HUES64 (cell line): Measurements from ENCODE around the gene FXYD2.
"Not testable (repeated sequence)": the region's sequence is repeated elsewhere in the genome, so short reads cannot be mapped to it uniquely, and the experiment has no call there.

Experiments
- H3K27ac ChIP-seq: 2 replicates; pipeline ENCODE4 v1.7.0; 2013; ENCODE audit warnings: low read depth, low read length, inconsistent platforms
- H3K27me3 ChIP-seq: 2 replicates; pipeline ENCODE4 v1.6.1; 2013; ENCODE audit warnings: mild to moderate bottlenecking, low read length; ENCODE audit not compliant: insufficient read depth
- H3K36me3 ChIP-seq: 2 replicates; pipeline ENCODE4 v1.6.1; 2013; ENCODE audit warnings: mild to moderate bottlenecking, low read length; ENCODE audit not compliant: insufficient read depth
- H3K4me1 ChIP-seq: 2 replicates; pipeline ENCODE4 v1.6.1; 2013; ENCODE audit warnings: mild to moderate bottlenecking, low read length, moderate library complexity; ENCODE audit not compliant: insufficient read depth
- H3K4me3 ChIP-seq: 2 replicates; pipeline ENCODE4 v1.5.1; 2013; ENCODE audit warnings: mild to moderate bottlenecking, low read length, moderate library complexity
- H3K9ac ChIP-seq: 2 replicates; pipeline ENCODE4 v1.6.1; 2013; ENCODE audit warnings: mild to moderate bottlenecking, low read depth, low read length
- H3K9me3 ChIP-seq: 2 replicates; pipeline ENCODE4 v1.6.1; 2013; ENCODE audit warnings: low read depth, low read length; ENCODE audit not compliant: insufficient read depth
- WGBS: fragments of 150-250, 120-280 bp; methylation state at CpG from one replicate; pipeline ENCODE4 v1.1.7; 2013; ENCODE audit warnings: missing lambda C conversion rate; 5-methylcytosine and 5-hydroxymethylcytosine counted together

FXYD2 gene

GRCh38 chr11:117866526-117866925, 42.0 kb upstream of the FXYD2 start:
- Histone ChIP-seq H3K27me3 (no peaks in the 10 kb centered on the region), H3K27ac (no peak overlapping the region), H3K9ac (no peak overlapping the region), H3K9me3 (no peaks in the 10 kb centered on the region), H3K36me3 (no peaks in the 10 kb centered on the region), H3K4me1 (peaks cover 34% of the 10 kb centered on the region), H3K4me3 (no peak overlapping the region)
- 99% methylated on average over 5 of the region's 5 CpGs for WGBS

- 94% methylated on average over 13 of the region's 13 CpGs for WGBS
- not testable (repeated sequence) for H3K4me3 ChIP-seq, H3K9ac ChIP-seq, H3K9me3 ChIP-seq, H3K36me3 ChIP-seq, H3K27me3 ChIP-seq, H3K27ac ChIP-seq
- peaks cover 38% of the 10 kb centered on the region for H3K4me1 ChIP-seq
These were observed 41.0 kb upstream of the FXYD2 start for GRCh38 chr11:117865546-117865945.

- H3K27me3 ChIP-seq = no peaks in the 10 kb centered on the region
- no peak overlapping the region for H3K4me3 ChIP-seq
- WGBS = 91% methylated on average over 1 of the region's 1 CpG
- H3K9ac ChIP-seq = no peak overlapping the region
- H3K9me3 ChIP-seq = no peaks in the 10 kb centered on the region
- peaks cover 16% of the 10 kb centered on the region for H3K4me1 ChIP-seq
- no peaks in the 10 kb centered on the region for H3K36me3 ChIP-seq
- H3K27ac ChIP-seq = no peak overlapping the region
These were observed 38.8 kb upstream of the FXYD2 start for GRCh38 chr11:117863383-117863782.

GRCh38 chr11:117862753-117863152, 38.2 kb upstream of the FXYD2 start:
- no peak overlapping the region for H3K9ac ChIP-seq
- H3K27me3 ChIP-seq = no peaks in the 10 kb centered on the region
- 100% methylated on average over 1 of the region's 1 CpG for WGBS
- H3K27ac ChIP-seq = no peak overlapping the region
- peaks cover 13% of the 10 kb centered on the region for H3K4me1 ChIP-seq
- H3K4me3 ChIP-seq = no peak overlapping the region
- no peaks in the 10 kb centered on the region for H3K36me3 ChIP-seq
- H3K9me3 ChIP-seq = no peaks in the 10 kb centered on the region

GRCh38 chr11:117862019-117862725, 37.6 kb upstream of the FXYD2 start:
- Histone ChIP-seq H3K4me3 (no peak overlapping the region), H3K27ac (no peak overlapping the region), H3K4me1 (peaks cover 13% of the 10 kb centered on the region), H3K9ac (no peak overlapping the region), H3K27me3 (no peaks in the 10 kb centered on the region), H3K36me3 (no peaks in the 10 kb centered on the region), H3K9me3 (no peaks in the 10 kb centered on the region)
- 88% methylated on average over 12 of the region's 12 CpGs for WGBS

- 37% methylated on average over 13 of the region's 13 CpGs for WGBS
- peaks cover 13% of the 10 kb centered on the region for H3K4me1 ChIP-seq
- H3K27ac ChIP-seq = no peak overlapping the region
- H3K36me3 ChIP-seq = no peaks in the 10 kb centered on the region
- H3K4me3 ChIP-seq = no peak overlapping the region
- H3K9me3 ChIP-seq = no peaks in the 10 kb centered on the region
- H3K27me3 ChIP-seq = no peaks in the 10 kb centered on the region
- no peak overlapping the region for H3K9ac ChIP-seq
These were observed 36.8 kb upstream of the FXYD2 start for GRCh38 chr11:117861151-117862018.

- no peaks in the 10 kb centered on the region for H3K9me3 ChIP-seq
- no peak overlapping the region for H3K4me3 ChIP-seq
- no peak overlapping the region for H3K9ac ChIP-seq
- H3K27me3 ChIP-seq = no peaks in the 10 kb centered on the region
- no peaks in the 10 kb centered on the region for H3K36me3 ChIP-seq
- peaks cover 15% of the 10 kb centered on the region for H3K4me1 ChIP-seq
- no peak overlapping the region for H3K27ac ChIP-seq
- WGBS = 88% methylated on average over 6 of the region's 6 CpGs
These were observed 35.6 kb upstream of the FXYD2 start for GRCh38 chr11:117860139-117860538.

GRCh38 chr11:117859488-117860112, 35.1 kb upstream of the FXYD2 start:
- no peaks in the 10 kb centered on the region for H3K9me3 ChIP-seq
- no peak overlapping the region for H3K27ac ChIP-seq
- H3K27me3 ChIP-seq = no peaks in the 10 kb centered on the region
- 82% methylated on average over 9 of the region's 9 CpGs for WGBS
- H3K9ac ChIP-seq = no peak overlapping the region
- peaks cover 15% of the 10 kb centered on the region for H3K4me1 ChIP-seq
- no peak overlapping the region for H3K4me3 ChIP-seq
- no peaks in the 10 kb centered on the region for H3K36me3 ChIP-seq

- 92% methylated on average over 10 of the region's 10 CpGs for WGBS
- no peaks in the 10 kb centered on the region for H3K36me3 ChIP-seq
These were observed 34.5 kb upstream of the FXYD2 start for GRCh38 chr11:117859061-117859460.

GRCh38 chr11:117857734-117858414, 33.3 kb upstream of the FXYD2 start:
- H3K4me1 ChIP-seq = peaks cover 15% of the 10 kb centered on the region
- no peaks in the 10 kb centered on the region for H3K36me3 ChIP-seq
- H3K9me3 ChIP-seq = no peaks in the 10 kb centered on the region
- no peak overlapping the region for H3K9ac ChIP-seq
- no peak overlapping the region for H3K27ac ChIP-seq
- no peaks in the 10 kb centered on the region for H3K27me3 ChIP-seq
- WGBS = 88% methylated on average over 11 of the region's 11 CpGs
- H3K4me3 ChIP-seq = no peak overlapping the region

More at GRCh38 chr11:117859061-117859460, 34.5 kb upstream of the FXYD2 start:
- Histone ChIP-seq H3K27me3 (no peaks in the 10 kb centered on the region), H3K9me3 (no peaks in the 10 kb centered on the region), H3K4me3 (no peak overlapping the region), H3K27ac (no peak overlapping the region), H3K9ac (no peak overlapping the region), H3K4me1 (peaks cover 15% of the 10 kb centered on the region)
